ENCODE measurements around the gene CNTRL.

Gene CNTRL

GRCh38 chr9:121206516-121207370, 132.0 kb downstream of the CNTRL start:
- no peak for DNase-seq

- no peak for DNase-seq
Measured at GRCh38 chr9:121207371-121207940, 132.7 kb downstream of the CNTRL start.

- no peak for DNase-seq
Measured at GRCh38 chr9:121210536-121210935, 135.8 kb downstream of the CNTRL start.

GRCh38 chr9:121213136-121213806, 138.5 kb downstream of the CNTRL start:
- DNase-seq = peak; percentile 91

- no peak for DNase-seq
Measured at GRCh38 chr9:121214005-121214404, 139.2 kb downstream of the CNTRL start.

- no peak for DNase-seq
Measured at GRCh38 chr9:121216271-121216805, 141.6 kb downstream of the CNTRL start.

- no peak for DNase-seq
Measured at GRCh38 chr9:121217609-121218292, 143.0 kb downstream of the CNTRL start.

GRCh38 chr9:121218357-121219027, 143.7 kb downstream of the CNTRL start:
- no peak for DNase-seq

- no peak for DNase-seq
Measured at GRCh38 chr9:121219530-121219929, 144.8 kb downstream of the CNTRL start.

- no peak for DNase-seq
Measured at GRCh38 chr9:121220996-121221663, 146.4 kb downstream of the CNTRL start.

GRCh38 chr9:121221664-121222055, 146.9 kb downstream of the CNTRL start:
- no peak for DNase-seq

- peak; percentile 48 for DNase-seq
Measured at GRCh38 chr9:121222524-121223171, 147.9 kb downstream of the CNTRL start.

- DNase-seq = no peak
Measured at GRCh38 chr9:121225240-121225639, 150.5 kb downstream of the CNTRL start.

GRCh38 chr9:121226175-121226574, 151.4 kb downstream of the CNTRL start:
- no peak for DNase-seq

Measured in NCI-H510A treated with DMSO at 0.1 percent for 48 hours (cell line).